ENCODE data around the gene BTG2.

DNA sequence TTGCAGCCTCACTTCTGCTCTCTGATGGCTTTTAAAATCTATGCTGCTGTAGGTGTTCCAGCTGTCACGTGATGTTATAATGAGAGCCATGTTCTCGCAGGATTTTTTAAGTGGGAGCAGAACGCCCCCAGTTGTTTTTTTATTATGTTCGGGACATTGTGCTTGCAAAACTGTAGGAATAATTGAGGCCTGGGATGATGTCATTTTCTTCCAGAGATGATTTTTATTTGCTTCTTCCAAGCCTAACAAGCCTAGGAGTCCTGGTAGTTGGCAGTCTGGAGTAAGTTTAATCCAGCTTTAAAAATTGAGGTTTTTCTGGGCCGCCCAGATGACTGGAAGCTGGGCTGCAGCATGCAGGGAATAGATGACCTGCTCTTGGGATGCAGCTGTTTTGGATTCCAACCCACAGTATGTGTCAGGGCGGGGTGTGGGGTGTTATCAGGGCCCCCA, 41.2 kb upstream of the BTG2 start:
- TF ChIP-seq, protein P1, sequence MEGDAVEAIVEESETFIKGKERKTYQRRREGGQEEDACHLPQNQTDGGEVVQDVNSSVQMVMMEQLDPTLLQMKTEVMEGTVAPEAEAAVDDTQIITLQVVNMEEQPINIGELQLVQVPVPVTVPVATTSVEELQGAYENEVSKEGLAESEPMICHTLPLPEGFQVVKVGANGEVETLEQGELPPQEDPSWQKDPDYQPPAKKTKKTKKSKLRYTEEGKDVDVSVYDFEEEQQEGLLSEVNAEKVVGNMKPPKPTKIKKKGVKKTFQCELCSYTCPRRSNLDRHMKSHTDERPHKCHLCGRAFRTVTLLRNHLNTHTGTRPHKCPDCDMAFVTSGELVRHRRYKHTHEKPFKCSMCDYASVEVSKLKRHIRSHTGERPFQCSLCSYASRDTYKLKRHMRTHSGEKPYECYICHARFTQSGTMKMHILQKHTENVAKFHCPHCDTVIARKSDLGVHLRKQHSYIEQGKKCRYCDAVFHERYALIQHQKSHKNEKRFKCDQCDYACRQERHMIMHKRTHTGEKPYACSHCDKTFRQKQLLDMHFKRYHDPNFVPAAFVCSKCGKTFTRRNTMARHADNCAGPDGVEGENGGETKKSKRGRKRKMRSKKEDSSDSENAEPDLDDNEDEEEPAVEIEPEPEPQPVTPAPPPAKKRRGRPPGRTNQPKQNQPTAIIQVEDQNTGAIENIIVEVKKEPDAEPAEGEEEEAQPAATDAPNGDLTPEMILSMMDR (IDR thresholded peaks at IDR 0.05 in 4 of 5, conservative IDR thresholded peaks at IDR 0.05 in 1 of 5): no peak
- TF ChIP-seq POLR2A (IDR thresholded peaks at IDR 0.05): no peak

Measured in gastrocnemius medialis (tissue), 4 donors.